Measurements from ENCODE around the gene TCEANC.
"Not testable (repeated sequence)": the region's sequence is repeated elsewhere in the genome, so short reads cannot be mapped to it uniquely, and the experiment has no call there.

Gene TCEANC, protein sequence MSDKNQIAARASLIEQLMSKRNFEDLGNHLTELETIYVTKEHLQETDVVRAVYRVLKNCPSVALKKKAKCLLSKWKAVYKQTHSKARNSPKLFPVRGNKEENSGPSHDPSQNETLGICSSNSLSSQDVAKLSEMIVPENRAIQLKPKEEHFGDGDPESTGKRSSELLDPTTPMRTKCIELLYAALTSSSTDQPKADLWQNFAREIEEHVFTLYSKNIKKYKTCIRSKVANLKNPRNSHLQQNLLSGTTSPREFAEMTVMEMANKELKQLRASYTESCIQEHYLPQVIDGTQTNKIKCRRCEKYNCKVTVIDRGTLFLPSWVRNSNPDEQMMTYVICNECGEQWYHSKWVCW

DNA sequence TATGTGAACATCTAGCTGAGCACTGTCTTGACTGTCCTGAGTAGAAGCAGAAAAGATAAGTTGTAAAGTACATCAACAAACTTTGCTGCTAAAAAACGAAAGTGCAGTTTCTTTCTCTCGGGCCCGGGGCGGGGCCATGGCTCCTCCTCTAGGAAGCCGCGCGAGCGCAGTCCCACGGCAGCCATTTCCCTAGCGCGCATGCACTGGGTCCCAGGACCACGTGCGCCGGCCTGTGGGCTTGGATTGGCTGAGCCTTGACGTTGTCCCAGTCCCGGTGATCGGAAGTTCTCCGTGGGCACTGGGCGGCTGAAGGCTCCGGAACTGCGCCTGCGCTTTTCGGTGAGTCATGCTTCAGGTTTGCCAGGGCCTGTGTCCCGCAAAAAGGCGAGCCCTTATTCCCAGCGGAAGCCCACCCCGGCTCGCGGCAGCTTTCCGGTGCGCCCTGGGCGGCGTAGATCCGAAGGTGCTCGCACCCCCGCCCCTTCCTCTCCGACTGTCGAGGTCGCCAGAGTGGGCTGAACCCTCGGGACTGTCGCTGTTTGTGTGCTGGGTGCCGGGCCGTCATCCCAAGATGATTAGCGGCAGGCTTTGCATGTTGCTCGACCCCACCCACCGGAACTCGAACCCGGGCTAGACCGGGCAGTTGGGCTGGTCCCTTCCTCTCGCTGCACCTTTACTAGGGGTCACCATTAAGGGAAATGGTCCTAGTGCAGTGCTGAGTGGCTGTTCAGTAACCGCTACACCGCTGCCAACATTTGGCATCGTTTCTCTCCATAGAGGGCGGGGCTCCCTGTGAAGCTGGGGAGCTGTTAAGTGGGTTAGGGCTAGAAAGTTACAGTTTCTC is at the start of gene TCEANC:
Gene TCEANC, plus strand, starts transcription at position 292 of the 844 bp plus-strand sequence. CDS start 9,368 bp downstream, outside the sequence.
- DNase-seq: peak; percentile 94

DNA sequence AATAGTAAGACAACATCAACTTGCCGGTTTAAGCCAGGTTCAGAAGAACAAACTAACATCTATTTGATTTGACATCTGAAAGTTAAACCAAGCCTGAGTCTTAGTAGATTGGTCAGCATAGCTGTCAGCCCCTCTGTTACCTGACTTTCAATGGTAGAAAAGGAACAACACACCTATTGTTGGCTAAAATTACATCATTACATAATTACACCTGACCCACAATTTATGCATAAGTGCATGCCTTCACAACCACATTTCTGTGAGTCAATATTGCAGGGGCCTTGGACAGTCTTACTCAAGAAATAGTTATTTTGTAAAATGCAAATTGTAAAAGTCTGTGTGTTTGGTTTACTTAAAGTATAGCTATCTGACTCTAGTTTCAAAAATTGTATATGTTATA is 47.3 kb upstream of the TCEANC start:
- DNase-seq: no peak

DNA sequence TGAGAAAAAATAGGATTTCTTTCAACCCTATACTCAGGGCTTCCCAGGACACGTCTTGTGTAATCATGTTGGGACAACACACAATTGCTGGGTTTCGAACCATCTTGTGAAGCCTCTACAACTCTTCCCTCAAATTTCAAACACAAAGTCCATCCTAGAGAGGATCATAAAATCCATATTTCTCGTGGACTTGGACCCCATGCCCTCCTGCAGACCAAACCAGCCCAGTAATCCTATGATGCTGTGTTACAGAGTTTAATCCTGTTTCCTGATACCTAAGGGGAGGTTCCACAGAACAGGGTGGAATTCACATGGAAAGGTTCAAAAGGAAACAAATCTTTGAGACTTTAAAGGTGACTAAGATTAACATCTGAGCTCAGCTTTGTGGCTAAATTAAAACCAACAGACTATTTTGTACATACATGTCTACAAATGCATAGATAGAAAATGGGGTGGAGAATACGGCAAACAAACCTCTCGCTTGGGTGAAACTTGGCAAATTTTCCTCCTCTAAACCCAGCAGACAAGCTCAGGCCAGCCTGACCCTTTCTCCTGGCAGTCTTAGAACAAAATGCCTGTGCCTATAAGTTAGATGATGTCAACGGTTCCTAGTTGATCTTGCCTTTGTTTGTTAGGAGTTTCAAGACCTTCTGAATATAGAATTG is 45.5 kb upstream of the TCEANC start:
- DNase-seq: no peak

DNA sequence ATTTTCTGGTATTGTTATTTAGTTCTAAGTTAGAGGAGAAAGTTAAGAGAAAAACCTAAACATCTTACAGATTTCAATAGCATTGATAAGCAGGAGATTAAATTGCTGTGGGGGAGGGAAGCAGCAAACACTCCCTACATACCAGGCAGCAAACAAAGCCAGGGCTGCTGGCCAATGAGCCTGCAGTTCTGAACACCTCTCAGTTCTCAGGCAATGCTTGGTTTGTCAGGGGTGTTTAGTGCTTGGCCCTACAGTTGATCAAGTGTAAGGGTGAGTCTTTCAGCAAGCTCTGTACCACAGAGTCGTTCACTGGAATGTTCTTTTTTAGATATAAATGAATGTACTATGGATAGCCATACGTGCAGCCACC is 45.0 kb upstream of the TCEANC start:
- no peak for DNase-seq

DNA sequence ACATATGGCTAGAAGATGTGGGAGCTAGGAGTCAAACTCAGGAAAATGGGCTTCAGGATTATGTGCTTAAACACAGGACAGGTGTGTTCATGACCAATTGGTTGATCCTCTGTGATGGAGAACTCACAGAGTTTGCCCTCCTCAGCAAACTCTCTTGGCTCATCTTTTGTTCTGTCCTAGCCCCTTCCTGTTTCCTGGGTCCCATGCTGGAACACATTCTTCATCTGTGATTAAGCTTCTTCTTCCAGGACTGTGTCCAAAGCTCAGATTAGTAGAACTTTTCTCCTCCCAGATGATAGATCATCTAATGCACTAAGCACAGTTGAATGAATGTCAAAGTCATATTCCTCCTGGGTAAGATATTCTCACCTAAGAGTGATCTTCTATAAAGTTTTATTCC is 38.8 kb upstream of the TCEANC start:
- DNase-seq: no peak

DNA sequence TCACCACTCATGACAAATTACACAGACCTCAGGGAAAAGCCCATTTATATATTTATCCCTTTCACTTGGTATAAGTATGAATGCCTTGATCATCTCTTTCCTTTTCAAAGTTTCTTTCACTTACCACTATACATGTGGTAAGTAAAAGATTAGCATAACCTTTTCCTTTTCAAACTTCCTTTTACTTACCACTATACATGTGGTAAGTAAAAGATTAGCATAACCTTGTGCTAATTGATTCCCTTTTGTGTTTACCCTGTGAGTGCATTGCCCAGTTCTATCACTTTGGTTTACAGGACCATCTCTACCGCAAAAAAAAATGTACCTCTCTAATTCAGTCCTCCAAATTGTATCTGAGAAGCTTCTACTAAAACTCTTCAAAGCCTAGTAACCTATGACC is 32.7 kb upstream of the TCEANC start:
- no peak for DNase-seq

DNA sequence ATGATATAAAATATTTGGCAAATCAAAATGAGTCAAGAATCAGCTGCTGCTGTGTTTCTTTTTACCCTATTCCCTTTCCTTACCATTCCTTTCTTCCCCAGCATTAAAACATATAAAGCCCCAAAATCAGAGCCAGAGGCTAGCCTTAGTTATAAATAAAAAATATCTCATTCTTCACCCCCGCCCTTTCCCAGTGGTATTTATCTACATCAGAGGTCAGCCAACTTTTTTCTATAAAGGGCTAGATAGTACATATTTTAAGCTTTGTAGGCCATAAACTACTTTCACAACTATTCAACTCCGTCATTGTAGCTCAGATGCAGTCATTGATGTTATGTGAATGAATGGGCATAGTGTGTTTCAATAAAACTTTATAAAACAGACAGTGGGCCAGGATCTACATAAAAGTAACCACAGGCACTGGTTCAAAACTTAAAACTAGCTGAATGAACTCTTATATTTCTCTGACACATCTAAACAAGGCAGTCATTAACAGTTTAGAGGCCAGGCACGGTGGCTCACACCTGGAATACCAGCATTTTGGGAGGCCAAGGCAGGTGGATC is 30.5 kb upstream of the TCEANC start:
- DNase-seq: no peak

DNA sequence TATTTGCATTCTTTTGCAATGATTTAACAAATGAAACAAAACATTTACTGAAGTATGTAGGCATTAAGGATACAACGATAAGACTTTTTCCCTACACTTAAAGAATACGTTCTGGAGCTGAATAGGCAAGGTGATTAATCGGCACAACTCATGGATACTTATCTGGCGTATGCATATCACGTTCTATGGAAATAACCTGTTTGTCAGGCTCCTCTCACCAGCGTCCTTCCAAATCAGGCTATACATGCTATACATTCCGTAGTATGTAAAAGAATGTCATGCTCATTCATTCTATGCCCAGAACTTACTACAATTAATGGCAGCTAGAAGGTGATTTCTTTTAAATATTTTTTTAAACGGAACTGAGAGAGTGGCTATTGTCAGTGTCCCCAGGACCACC is 25.6 kb upstream of the TCEANC start:
- no peak for DNase-seq

DNA sequence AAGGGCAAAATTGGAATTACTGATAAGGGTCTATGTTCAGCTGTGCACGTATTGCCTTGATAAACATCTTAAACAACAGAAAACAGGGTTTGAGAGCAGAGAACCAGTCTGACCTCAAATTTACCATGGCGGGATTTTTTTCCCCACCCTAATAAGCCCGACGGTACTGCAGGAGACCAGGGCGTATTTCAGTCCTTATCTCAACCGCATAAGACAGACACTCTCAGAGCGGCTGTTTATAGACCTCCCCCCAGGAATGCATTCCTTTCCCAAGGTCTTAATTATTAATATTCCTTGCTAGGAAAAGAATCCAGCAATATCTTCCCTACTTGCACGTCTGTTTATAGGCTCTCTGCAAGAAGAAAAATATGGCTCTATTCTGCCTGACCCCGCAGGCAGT is 15.7 kb upstream of the TCEANC start:
- DNase-seq: not testable (repeated sequence)

DNA sequence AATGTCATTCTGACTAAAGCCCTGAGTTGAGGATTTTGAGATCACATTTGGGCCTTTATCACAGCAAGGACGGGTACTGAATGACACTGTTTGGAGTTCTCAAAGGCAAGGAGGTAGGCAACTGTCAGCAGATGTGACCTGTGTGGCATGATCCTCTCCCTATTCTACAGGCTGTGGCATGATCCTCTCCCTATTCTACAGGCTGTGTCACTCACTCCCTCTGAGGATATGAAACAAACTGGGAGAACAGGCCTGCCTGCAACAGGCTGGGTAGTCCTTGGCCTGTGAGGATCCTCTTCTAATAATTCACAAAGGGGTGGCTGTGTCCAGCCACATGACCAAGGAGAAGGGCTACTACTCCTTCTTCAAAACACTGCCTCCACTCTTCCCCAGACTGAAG is 14.9 kb upstream of the TCEANC start:
- no peak for DNase-seq

DNA sequence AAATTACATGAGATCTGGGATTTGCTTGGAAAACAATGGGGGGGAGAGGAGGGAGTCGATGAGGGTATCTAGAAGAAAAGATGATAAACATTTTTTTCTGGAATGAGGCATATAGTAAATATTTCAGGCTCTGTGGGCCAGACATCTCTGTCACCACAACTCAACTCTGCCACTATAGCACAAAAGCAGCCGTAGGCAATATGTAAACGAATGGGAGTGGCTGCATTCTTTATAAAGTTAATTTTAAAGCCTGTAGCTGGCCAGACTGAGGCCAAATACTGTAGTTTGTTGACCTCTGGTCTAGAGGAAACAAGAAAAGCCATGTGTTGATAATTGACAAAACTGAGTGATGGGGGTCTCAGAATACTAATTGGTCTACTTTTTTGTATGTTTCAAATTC is 14.1 kb upstream of the TCEANC start:
- DNase-seq: no peak

DNA sequence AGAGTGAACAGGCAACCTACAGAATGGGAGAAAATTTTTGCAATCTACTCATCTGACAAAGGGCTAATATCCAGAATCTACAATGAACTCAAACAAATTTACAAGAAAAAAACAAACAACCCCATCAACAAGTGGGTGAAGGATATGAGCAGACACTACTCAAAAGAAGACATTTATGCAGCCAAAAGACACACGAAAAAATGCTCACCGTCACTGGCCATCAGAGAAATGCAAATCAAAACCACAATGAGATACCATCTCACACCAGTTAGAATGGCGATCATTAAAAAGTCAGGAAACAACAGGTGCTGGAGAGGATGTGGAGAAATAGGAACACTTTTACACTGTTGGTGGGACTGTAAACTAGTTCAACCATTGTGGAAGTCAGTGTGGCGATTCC is 11.3 kb upstream of the TCEANC start:
- not testable (repeated sequence) for DNase-seq

DNA sequence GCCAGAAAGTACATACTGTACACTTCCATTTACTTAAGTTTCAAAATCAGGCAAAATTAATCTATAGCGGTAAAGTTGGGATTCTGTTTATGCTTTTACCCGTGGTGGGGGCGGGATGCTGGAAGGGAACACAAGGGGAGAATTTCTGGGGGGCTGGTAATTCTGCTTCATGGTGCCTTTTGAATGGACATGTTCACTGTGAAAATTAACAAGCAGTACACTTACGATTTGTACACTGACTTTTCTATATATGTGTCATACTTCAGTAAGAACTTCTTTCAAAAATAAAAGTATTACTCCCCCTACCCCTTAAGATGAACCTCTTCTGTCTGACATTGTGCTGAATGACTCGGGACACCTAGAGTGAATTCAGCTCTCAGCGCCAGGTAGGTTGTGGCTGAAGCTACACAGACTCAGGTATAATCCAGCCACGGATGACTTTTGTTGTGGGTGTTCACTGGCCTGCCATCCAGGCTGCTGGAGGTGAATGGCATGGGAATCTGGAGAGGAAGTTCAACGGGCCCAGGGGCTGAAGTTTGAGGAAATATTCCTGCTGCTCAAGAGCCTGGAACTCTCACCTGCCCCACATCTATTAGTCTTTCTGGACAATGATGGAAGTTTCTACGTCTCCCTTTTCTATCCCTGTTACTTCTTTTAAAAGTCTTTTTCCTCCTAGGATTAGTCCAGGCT is 7.3 kb upstream of the TCEANC start:
- no peak for DNase-seq

DNA sequence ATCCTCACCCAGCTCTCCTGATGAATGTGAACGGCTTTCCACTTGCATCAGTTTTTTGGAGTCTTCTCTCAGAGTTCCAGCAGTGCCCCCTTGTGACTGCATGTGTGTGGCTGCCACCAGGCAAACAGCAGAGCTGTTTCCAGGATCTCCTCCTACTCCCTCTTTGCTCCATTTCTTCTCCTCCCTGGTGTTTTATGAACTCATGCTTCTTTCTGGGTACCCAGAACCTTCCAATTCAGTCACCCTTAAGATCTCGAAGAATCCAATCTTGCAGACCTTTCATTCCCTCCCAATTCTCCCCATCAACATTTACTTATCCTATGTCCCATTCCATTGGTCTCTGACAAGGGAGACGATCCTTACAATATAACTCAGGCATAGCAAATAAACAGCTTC is 6.8 kb upstream of the TCEANC start:
- peak; percentile 41 for DNase-seq

DNA sequence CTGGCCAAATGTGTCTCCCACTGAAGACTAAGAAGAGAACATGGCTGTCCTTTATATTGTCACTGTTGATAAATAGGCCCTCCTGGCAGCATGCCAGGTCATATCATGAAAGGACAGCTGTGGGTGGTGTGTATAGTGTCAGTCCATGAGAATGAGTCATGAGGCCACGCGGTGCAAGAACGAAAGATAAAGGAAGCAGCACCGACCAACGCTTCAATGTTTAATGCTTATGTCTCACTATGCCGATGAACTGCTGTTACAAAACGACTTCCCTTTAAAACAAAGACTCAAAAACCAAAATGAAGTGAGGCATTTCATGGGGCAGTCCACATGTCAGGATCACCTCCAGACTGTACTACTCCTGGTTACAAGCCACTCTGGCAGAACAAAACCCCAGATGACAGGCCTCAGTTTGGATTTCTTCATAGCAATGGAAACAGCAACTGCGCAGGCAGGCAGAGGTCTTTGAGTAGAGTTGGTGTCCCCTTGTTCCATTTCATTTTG is 5.2 kb upstream of the TCEANC start:
- DNase-seq: peak; percentile 74

DNA sequence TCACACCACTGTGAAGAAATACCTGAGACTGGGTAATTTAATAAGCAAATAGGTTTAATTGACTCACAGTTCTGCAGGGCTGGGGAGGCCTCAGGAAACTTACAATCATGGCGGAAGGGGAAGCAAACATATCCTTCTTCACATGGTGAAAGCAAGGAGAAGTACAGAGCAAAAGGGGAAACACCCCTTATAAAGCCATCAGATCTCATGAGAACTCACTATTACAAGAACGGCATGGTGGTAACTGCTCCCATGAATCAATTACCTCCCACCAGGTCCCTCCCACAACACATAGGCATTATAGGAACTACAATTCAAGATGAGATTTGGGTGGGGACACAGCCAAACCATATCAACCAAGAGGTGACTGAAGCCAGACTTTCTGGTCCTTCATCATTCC is 4.6 kb upstream of the TCEANC start:
- DNase-seq: not testable (repeated sequence)

DNA sequence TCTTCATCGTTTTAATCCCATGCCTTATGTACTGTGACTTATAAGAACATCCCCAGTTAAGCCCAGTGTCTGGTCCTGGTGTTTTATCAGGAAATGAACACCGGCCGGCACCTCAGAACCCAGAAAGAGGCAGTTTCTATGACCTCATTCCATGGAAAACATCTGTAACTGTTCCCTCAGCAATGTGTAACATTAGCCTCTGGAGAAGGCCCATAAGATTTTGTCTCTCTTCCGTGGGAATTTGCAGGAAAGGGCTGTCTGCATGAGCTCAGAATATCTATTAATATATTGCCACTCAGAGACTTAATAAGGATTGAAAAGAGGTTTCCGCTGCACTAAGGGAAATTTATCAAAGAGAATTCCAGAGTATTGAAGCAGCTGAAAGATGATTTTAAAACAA is 3.1 kb upstream of the TCEANC start:
- no peak for DNase-seq

DNA sequence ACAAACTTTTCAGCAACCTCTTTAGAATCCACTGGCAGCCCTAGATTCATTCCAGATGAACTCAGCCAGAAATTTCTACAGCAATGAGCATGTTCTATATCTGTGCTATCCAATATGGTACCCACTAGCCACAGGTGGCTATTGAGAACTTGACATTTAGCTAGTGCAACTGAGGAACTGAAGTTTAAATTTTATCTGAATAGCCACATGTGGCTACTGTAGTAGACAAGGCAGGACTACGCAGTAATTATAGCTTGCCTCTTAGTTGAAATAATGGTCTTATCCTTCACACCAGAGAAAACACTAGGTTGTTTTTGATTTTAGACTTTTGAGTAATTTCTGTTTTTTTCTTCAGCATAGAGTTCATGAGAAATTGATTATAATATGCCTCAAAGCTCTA is 2.6 kb upstream of the TCEANC start:
- DNase-seq: no peak

DNA sequence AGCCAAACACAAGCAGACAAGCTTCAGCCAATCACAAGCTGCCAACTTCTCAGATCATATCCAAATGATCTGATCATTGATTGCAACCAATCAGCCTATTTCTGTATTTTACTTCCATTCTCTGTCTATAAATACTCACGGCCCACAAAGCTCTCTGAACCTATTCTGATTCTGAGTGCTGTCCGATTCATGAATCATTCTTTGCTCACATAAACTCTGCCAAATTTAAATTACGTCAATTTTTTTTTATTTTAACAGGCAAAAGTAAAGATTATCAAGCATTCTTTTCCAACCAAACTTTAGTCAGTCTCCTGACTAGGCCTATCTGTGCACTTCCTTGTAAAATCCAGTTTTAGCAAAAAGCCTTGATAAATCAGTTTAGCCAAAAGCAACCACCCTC is 1.8 kb upstream of the TCEANC start:
- no peak for DNase-seq

DNA sequence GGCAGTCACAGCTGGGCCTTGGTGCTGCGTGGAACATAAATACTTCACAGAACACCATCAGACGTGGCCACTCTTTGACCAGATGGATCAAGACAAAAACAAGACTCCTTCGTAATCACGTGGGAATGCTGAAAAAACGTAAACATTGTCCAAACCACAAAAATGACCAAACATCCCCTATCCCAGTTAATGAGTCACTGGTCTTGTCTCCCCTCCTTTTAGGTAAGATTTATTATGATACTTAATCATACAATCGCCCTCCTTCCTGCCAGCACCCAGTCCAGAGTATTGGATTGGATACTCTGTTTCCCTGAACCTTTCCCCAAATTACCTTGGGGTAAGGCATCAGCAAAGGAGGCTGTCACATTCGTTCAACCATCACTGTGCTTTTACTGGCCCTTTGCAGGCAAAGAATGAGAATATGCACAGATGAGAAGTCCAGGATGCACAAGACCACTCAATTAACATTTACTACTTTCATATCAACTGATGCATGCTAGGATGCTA is 601 bp upstream of the TCEANC start:
- no peak for DNase-seq

DNA sequence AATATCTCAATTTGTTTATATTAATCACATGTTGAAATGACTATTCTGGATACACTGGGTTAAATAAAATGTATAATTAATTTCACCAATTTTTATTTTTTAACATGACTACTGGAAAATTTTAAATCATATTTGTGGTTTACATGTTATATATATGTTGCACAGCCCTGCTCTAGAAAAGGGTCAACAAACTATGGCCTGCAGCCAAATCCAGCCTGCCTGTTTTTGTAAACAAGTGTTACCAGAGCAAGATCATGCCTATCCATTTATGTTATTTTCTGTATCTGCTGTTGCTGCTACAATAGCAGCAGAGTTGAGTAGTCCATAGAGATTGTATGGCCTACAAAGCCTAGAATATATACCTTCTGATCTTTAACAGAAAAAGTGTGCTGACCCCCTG is 1.2 kb downstream of the TCEANC start:
- DNase-seq: no peak

DNA sequence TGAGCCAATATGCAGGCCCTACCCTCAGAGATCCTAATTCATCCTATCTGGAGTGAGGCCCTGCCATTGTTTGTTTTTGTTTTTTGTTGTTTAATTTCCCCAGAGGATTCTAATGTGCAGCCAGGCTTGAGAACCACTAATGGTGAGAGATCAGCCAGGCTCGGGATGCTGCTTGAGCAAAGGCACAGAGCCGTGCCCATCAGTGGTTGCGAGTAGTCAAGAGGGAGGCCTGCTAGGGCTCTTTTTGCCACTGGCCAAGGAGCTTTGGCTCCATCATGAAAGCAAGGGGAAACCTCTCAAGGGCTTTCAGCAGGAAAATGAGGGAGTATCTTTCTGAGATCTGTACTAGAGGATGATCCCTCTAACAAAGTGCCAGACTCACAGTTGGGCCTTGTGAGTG is 2.7 kb downstream of the TCEANC start:
- DNase-seq: no peak

DNA sequence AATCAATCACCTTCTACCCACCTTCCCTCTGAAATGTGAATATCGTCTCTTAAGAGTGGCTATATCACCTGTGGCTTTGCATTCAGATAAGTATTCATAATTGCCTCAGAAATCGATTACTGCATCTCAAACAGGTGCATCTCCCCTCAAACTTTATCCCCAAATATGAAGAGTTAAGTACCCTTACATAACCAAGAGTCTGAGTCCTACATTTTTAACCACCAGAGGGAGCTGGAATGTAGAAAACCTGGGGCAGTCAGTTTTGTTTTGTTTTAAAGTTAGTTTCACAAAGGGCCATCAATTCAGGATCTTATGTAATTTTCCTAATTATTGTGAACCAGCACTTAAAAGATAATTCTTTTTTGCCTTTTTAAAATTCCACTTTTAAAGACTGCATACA is 5.7 kb downstream of the TCEANC start:
- no peak for DNase-seq
